K562 (cell line): ENCODE measurements around the gene CD320. TPM values are rescaled to one million over a fixed set of nuclear protein-coding genes. Genes with fewer than 3 reads are reported as not detected.

Source experiments
- CBFA2T3 ChIP-seq: fragments of 450-650 bp; IDR thresholded peaks from 2 replicates; pipeline ENCODE4 v1.6.1; 2017
- CHD2 ChIP-seq: IDR thresholded peaks from 2 replicates; pipeline ENCODE4 v1.6.1; 2011; ENCODE audit warnings: low read depth, low read length
- COPS2 ChIP-seq: fragments of 450-650 bp; conservative IDR thresholded peaks from 2 replicates; pipeline ENCODE4 v1.6.1; 2016; ENCODE audit warnings: mild to moderate bottlenecking, moderate library complexity
- ETV1 ChIP-seq: fragments of 450-650 bp; conservative IDR thresholded peaks from 2 replicates; pipeline ENCODE4 v1.6.1; 2016; ENCODE audit warnings: missing genetic modification characterization, control low read depth, low read depth, missing compliant biosample characterization
- FIP1L1 ChIP-seq: fragments of 200-400 bp; formaldehyde crosslinking; IDR thresholded peaks from 2 replicates; pipeline ENCODE4 v1.6.1; 2018; ENCODE audit warnings: mild to moderate bottlenecking, low read depth, low read length; ENCODE audit not compliant: poor library complexity, severe bottlenecking
- FOXM1 ChIP-seq, 2 experiments: fragments of 450-650 bp in 1 of 2; sonication (generic) in 1 of 2; formaldehyde crosslinking in 1 of 2; IDR thresholded peaks; 2 replicates each; pipeline versions ENCODE4 v1.6.1 to v1.9.0; 2017 to 2022; ENCODE audit warnings: low read depth in 2 of 2, mild to moderate bottlenecking in 2 of 2, missing genetic modification reagents in 1 of 2, moderate library complexity in 1 of 2
- ILF3 ChIP-seq: fragments of 450-650 bp; IDR thresholded peaks from 2 replicates; pipeline ENCODE4 v1.6.1; 2018; ENCODE audit warnings: antibody characterized with exemption, mild to moderate bottlenecking, moderate library complexity, borderline replicate concordance
- IRF1 ChIP-seq: sonication (generic); formaldehyde crosslinking; IDR thresholded peaks from 2 replicates; pipeline ENCODE4 v1.8.0; 2022; ENCODE audit warnings: missing genetic modification reagents, mild to moderate bottlenecking, borderline replicate concordance
- MYNN ChIP-seq, 2 experiments: sonication (generic); formaldehyde crosslinking in 1 of 2; IDR thresholded peaks; 2 replicates each; pipeline versions ENCODE4 v1.5.0 to v1.6.1; 2016 to 2020; ENCODE audit warnings: antibody characterized with exemption in 1 of 2, missing genetic modification reagents in 1 of 2
- NFIC ChIP-seq: fragments of 450-650 bp; IDR thresholded peaks from 2 replicates; pipeline ENCODE4 v1.6.1; 2017; ENCODE audit warnings: mild to moderate bottlenecking, inconsistent platforms
- NR2F6 ChIP-seq: fragments of 450-650 bp; formaldehyde crosslinking; IDR thresholded peaks from 2 replicates; pipeline ENCODE4 v1.4.0; 2020; ENCODE audit warnings: mild to moderate bottlenecking
- POLR2AphosphoS2 ChIP-seq: IDR thresholded peaks from 2 replicates; pipeline ENCODE4 v1.6.1; 2012; ENCODE audit warnings: low read length, improper control_type of control experiment
- POLR2B ChIP-seq: fragments of 450-650 bp; IDR thresholded peaks from 2 replicates; pipeline ENCODE4 v1.6.1; 2018; ENCODE audit warnings: low read depth; ENCODE audit not compliant: partially characterized antibody
- POLR2G ChIP-seq: fragments of 200-400 bp; formaldehyde crosslinking; IDR thresholded peaks from 2 replicates; pipeline ENCODE4 v1.6.1; 2017; ENCODE audit warnings: low read depth, mild to moderate bottlenecking, antibody characterized with exemption, low read length, moderate library complexity
- POLR2H ChIP-seq: IDR thresholded peaks from 2 replicates; pipeline ENCODE4 v1.6.1; 2016; ENCODE audit warnings: missing genetic modification characterization, low read depth, mild to moderate bottlenecking, control low read depth, missing compliant biosample characterization, moderate library complexity
- RFX1 ChIP-seq: fragments of 450-650 bp; IDR thresholded peaks from 2 replicates; pipeline ENCODE4 v1.6.1; 2016; ENCODE audit warnings: mild to moderate bottlenecking, moderate library complexity
- SAFB2 ChIP-seq: fragments of 200-400 bp; formaldehyde crosslinking; IDR thresholded peaks from 2 replicates; pipeline ENCODE4 v1.6.1; 2018; ENCODE audit warnings: borderline replicate concordance, low read length, low read depth, moderate library complexity; ENCODE audit not compliant: severe bottlenecking
- STAT5A ChIP-seq: IDR thresholded peaks from 2 replicates; pipeline ENCODE4 v1.6.1; 2012; ENCODE audit warnings: low read length, inconsistent platforms, borderline replicate concordance
- TBP ChIP-seq: optimal IDR thresholded peaks from 2 replicates; pipeline ENCODE3; 2011; ENCODE audit warnings: low read depth, low read length, improper control_type of control experiment
- TCF7 ChIP-seq: sonication (generic); IDR thresholded peaks from 2 replicates; pipeline ENCODE4 v1.6.1; 2016; ENCODE audit warnings: antibody characterized with exemption, borderline replicate concordance
- XRCC5 ChIP-seq: fragments of 200-400 bp; formaldehyde crosslinking; IDR thresholded peaks from 2 replicates; pipeline ENCODE4 v1.6.1; 2017; ENCODE audit warnings: low read depth, mild to moderate bottlenecking, low read length
- ZBED1 ChIP-seq: IDR thresholded peaks from 2 replicates; pipeline ENCODE4 v1.6.1; 2014
- ZBTB49 ChIP-seq: sonication (generic); formaldehyde crosslinking; IDR thresholded peaks from 2 replicates; pipeline ENCODE4 v1.8.0; 2022; ENCODE audit warnings: missing genetic modification reagents, mild to moderate bottlenecking, borderline replicate concordance
- ZC3H8 ChIP-seq: fragments of 450-650 bp; IDR thresholded peaks from 2 replicates; pipeline ENCODE4 v1.6.1; 2017
- ZNF24 ChIP-seq: fragments of 450-650 bp; IDR thresholded peaks from 2 replicates; pipeline ENCODE4 v1.6.1; 2016
- ZNF324 ChIP-seq: fragments of 250-450 bp; sonication (Bioruptor Pico); IDR thresholded peaks from 2 replicates; pipeline ENCODE4 v1.4.0; 2020; ENCODE audit warnings: mild to moderate bottlenecking
- ZNF79 ChIP-seq: fragments of 250-450 bp; sonication (Bioruptor Pico); IDR thresholded peaks from 2 replicates; pipeline ENCODE4 v1.4.0; 2020; ENCODE audit warnings: low read depth, mild to moderate bottlenecking, moderate library complexity
- polyA plus RNA-seq, 8 experiments: library from polyadenylated mRNA; depleted of rRNA in 4 of 8; stranded (reverse) in 5 of 8; unstranded in 3 of 8; fragments of >200 nt; fragmentation: Nextera tagmentation in 2 of 8; fragmentation: Illumina TruSeq in 1 of 8; extraction: Ambion mirVana in 2 of 8; extraction: Trizol in 1 of 8; gene quantifications; 2 replicates each; pipeline versions ENCODE4 v1.2.1 to v1.2.3, GENCODE V29; 2011 to 2014; ENCODE audit warnings: inconsistent platforms in 1 of 8, missing spikeins in 1 of 8
- total RNA-seq, 7 experiments: library from RNA; depleted of rRNA in 6 of 7; stranded (reverse); fragments of >200 nt in 6 of 7; fragmentation: Illumina TruSeq in 2 of 7; extraction: Trizol in 2 of 7; gene quantifications; 2 replicates each; pipeline versions ENCODE4 v1.2.1 to v1.2.3, GENCODE V29; 2011 to 2021; ENCODE audit warnings: low replicate concordance in 1 of 7

The CD320 gene
- total and polyA plus RNA-seq, 9 of the 15 experiments (the other 6 are each of a cell fraction or from before 2014, with no cell fraction given), result 0.45 to 94.5 (median 34.4) TPM

- TF ChIP-seq XRCC5 (no peak), POLR2G (peak; percentile 94), STAT5A (no peak), FIP1L1 (peak; percentile 66), RFX1 (no peak), CHD2 (0 out of 2 replicates have a peak, but pooled peaks have one; percentile 6), NR2F6 (CRISPR knock-in tag) (no peak), IRF1 (CRISPR knock-in tag) (no peak), TBP (no peak), POLR2AphosphoS2 (peak; percentile 90; the same call in 1 of the 2 replicates), MYNN (IDR thresholded peaks at IDR 0.05) (peak; percentile 27; the same call in 1 of the 2 replicates), MYNN (CRISPR knock-in tag; IDR thresholded peaks at IDR 0.05) (no peak), CBFA2T3 (no peak), POLR2H (tag) (no peak), NFIC (0 out of 2 replicates have a peak, but pooled peaks have one; percentile 36), ZBED1 (0 out of 2 replicates have a peak, but pooled peaks have one; percentile 60), FOXM1 (IDR thresholded peaks at IDR 0.05; ENCODE audit: low read depth) (no peak), FOXM1 (CRISPR knock-in tag; IDR thresholded peaks at IDR 0.05; ENCODE audit: low read depth) (no peak), SAFB2 (no peak), ZNF324 (CRISPR knock-in tag) (no peak), ZNF79 (CRISPR knock-in tag) (no peak), TCF7 (no peak), ZNF24 (no peak), ZBTB49 (CRISPR knock-in tag) (no peak), COPS2 (no peak), ETV1 (no peak), POLR2B (peak; percentile 35), ZC3H8 (no peak), ILF3 (no peak)
Observed at GRCh38 chr19:8324186-8325050, 16.3 kb upstream of the CD320 start (continued).
